Gastrocnemius medialis (tissue), 4 donors: ENCODE measurements around the gene PATZ1. TPM values are rescaled to one million over a fixed set of nuclear protein-coding genes. Genes with fewer than 3 reads are reported as not detected.
A peak's percentile ranks its signal among the peaks of the same experiment; 100 is the strongest.

Experiments
- ATAC-seq, 2 donors: fragments of 150-250 bp; one replicate each; pipeline ENCODE4 v1.9.1; 2016
- DNase-seq, 2 donors: peaks; one replicate each; pipeline ENCODE4 v3.0.0-alpha.2; 2019
- H3K27ac ChIP-seq, 4 donors: fragments of 200-600 bp; sonication (generic); 1 replicate in 1 of 4; 2 replicates in 3 of 4; pipeline ENCODE4 v1.5.1; 2016 to 2018; ENCODE audit warnings: mild to moderate bottlenecking in 2 of 4, moderate library complexity in 1 of 4
- H3K27me3 ChIP-seq, 3 donors: fragments of 200-600 bp; sonication (generic) in 2 of 3; 1 replicate in 1 of 3; 2 replicates in 2 of 3; pipeline versions ENCODE4 v1.5.1 to v1.6.0; 2016 to 2019; ENCODE audit warnings: mild to moderate bottlenecking in 1 of 3, moderate library complexity in 1 of 3
- H3K36me3 ChIP-seq, 2 donors: fragments of 200-600 bp; sonication (generic) in 1 of 2; one replicate each; pipeline ENCODE4 v1.5.1; 2017 to 2018
- H3K4me1 ChIP-seq, 2 donors: fragments of 200-600 bp; sonication (generic) in 1 of 2; one replicate each; pipeline ENCODE4 v1.5.1; 2016 to 2017; ENCODE audit warnings: mild to moderate bottlenecking in 2 of 2
- H3K4me3 ChIP-seq, 4 donors: fragments of 200-600 bp; sonication (generic) in 3 of 4; 1 replicate in 1 of 4; 2 replicates in 3 of 4; pipeline ENCODE4 v1.5.1; 2016 to 2019; ENCODE audit warnings: mild to moderate bottlenecking in 2 of 4
- H3K9me3 ChIP-seq, 3 donors: fragments of 200-600 bp; sonication (generic) in 2 of 3; 1 replicate in 1 of 3; 2 replicates in 2 of 3; pipeline ENCODE4 v1.5.1; 2016 to 2019
- POLR2A ChIP-seq, 2 donors: fragments of 450-650 bp; IDR thresholded peaks; one replicate each; pipeline ENCODE4 v1.6.1; 2017; ENCODE audit warnings: antibody characterized with exemption in 2 of 2, mild to moderate bottlenecking in 2 of 2, moderate library complexity in 2 of 2
- in situ Hi-C, 4 donors: fragments of 200-750 bp; cut with MboI; loops; one replicate each; pipeline versions ENCODE4 v1.15.0 to v1.8.0; 2017; ENCODE audit warnings: low sequenced_read_pairs in 4 of 4
- intact Hi-C: fragments of 100-400 bp; cut with DNase I; formaldehyde crosslinking; loops from one replicate; pipeline ENCODE4 v1.15.1; 2023; ENCODE audit warnings: low total_unique reads
- total RNA-seq, 4 donors: library from RNA; depleted of rRNA; stranded (reverse); fragments of >200 nt; gene quantifications; one replicate each; pipeline versions ENCODE4 v1.1.0 to v1.2.3, GENCODE V29; 2016
- TF ChIP-seq, protein P1 (sequence below), 5 experiments: fragments of 450-650 bp in 3 of 5; fragments of 200-600 bp in 2 of 5; sonication (generic) in 2 of 5; IDR thresholded peaks in 4 of 5; conservative IDR thresholded peaks in 1 of 5; 1 replicate in 4 of 5; 2 replicates in 1 of 5; pipeline ENCODE4 v1.5.1; 2016 to 2019; ENCODE audit warnings: antibody characterized with exemption in 5 of 5, mild to moderate bottlenecking in 3 of 5, moderate library complexity in 3 of 5

The PATZ1 gene
- total RNA-seq, 4 donors from 2014 or later = 8.4 to 11.5 (median 9.2) TPM

DNA sequence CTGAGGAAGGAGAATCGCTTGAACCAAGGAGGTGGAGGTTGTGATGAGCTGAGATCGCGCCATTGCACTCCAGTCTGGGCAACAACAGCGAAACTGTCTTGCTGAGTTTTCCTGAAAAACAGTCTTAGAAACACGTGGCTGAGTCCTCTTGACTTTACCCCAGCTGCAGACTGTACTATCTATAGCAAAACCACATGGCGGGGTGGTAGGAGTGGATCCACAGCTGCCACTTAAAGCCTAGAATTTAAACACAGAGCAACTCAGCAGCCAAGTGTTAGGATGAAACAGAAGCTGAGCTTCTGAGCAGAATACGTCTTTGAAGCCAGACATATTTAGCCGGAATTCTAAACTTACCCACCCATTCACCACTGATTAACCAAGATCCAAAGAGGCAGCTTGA lies 14.1 kb downstream of the PATZ1 start:
- intact Hi-C loops = no loop called here
- DNase-seq = no peak
- no peak for TF ChIP-seq POLR2A (IDR thresholded peaks at IDR 0.05)
- TF ChIP-seq, protein P1, sequence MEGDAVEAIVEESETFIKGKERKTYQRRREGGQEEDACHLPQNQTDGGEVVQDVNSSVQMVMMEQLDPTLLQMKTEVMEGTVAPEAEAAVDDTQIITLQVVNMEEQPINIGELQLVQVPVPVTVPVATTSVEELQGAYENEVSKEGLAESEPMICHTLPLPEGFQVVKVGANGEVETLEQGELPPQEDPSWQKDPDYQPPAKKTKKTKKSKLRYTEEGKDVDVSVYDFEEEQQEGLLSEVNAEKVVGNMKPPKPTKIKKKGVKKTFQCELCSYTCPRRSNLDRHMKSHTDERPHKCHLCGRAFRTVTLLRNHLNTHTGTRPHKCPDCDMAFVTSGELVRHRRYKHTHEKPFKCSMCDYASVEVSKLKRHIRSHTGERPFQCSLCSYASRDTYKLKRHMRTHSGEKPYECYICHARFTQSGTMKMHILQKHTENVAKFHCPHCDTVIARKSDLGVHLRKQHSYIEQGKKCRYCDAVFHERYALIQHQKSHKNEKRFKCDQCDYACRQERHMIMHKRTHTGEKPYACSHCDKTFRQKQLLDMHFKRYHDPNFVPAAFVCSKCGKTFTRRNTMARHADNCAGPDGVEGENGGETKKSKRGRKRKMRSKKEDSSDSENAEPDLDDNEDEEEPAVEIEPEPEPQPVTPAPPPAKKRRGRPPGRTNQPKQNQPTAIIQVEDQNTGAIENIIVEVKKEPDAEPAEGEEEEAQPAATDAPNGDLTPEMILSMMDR (IDR thresholded peaks at IDR 0.05 in 4 of 5, conservative IDR thresholded peaks at IDR 0.05 in 1 of 5) = no peak
- in situ Hi-C loops = loop anchor here in 1 of 4 donors (25.0 kb wide), 1 partner anchor 305 kb away; no protein-coding TSS in a partner anchor
- Histone ChIP-seq H3K4me3 (no peak overlapping the region), H3K9me3 (no peaks in the 10 kb centered on the region), H3K27ac (no peak overlapping the region), H3K27me3 (no peaks in the 10 kb centered on the region), H3K4me1 (peaks cover 16 to 35% of the 10 kb centered on the region in 2 donors), H3K36me3 (peaks cover 0 to 54% of the 10 kb centered on the region in 2 donors)
- ATAC-seq = no peak

DNA sequence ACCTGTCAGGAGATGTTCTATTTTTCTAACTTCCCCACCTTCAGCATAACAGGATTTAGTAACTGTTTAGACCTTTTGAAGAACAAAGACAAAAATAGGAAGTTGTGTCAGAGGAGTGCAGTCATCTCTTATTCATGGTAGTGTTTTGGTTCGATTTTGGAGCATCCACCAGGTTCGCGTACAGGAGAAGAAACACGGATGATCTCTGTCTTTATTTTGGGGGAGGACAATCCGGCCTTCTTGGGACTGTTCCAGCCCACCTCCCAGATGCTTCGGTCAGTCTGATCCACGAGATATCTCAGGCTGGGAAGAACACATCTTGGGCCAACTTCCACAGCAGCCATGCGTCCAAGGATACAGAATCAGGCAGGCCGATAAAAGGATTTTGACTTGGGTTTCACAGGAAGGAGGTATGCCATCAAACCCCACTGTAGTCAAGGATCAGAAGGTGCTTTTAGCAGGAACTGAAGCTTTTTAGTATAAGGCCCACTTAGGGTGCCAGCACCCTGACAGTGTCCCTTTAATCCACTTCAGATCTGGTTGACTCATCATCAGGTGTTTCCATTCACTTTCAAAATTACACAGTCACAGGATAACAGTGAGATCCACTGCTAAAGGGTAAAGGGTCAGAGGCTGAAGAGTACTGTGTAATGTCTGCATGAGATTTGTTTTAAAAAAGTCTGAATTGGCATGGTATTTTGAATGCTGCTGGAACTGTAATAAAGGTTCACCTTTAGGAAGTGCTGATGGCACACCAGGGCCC lies 16.5 kb downstream of the PATZ1 start:
- in situ Hi-C loops (loop anchor here in 1 of 4 donors (25.0 kb wide), 1 partner anchor 308 kb away; no protein-coding TSS in a partner anchor), intact Hi-C loops (no loop called here)
- TF ChIP-seq POLR2A (IDR thresholded peaks at IDR 0.05) = no peak
- ATAC-seq (peak; percentile 67 to 69), DNase-seq (no peak)
- Histone ChIP-seq H3K9me3 (no peaks in the 10 kb centered on the region), H3K27ac (peak overlapping the region; percentile 39 to 70 (median 54)), H3K27me3 (no peaks in the 10 kb centered on the region), H3K4me3 (no peak overlapping the region), H3K4me1 (peaks cover 9 to 19% of the 10 kb centered on the region in 2 donors), H3K36me3 (peaks cover 0 to 64% of the 10 kb centered on the region in 2 donors)

DNA sequence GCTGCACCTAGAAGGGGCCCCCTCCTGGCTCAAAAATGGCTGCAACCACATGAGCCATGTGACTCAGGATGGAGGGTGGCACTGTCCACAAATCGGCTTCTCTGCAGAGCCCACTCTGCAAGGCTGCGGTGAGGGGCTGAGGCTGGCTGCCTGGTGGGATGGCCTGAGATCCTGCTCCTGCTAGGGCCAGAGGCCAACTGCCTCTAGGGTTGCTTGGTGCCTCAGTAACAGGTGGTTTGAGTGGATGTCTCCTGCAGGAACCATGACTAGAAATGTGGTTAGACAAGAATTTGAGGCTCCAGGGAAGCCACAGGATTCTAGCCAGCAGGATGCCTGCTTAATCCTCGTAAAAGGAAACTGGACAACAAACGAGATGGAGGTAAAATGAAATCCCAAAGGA lies 17.1 kb downstream of the PATZ1 start:
- Histone ChIP-seq H3K27me3 (no peaks in the 10 kb centered on the region), H3K9me3 (no peaks in the 10 kb centered on the region), H3K36me3 (peaks cover 0 to 57% of the 10 kb centered on the region in 2 donors), H3K27ac (peak overlapping the region; percentile 39 to 70 (median 54)), H3K4me3 (no peak overlapping the region), H3K4me1 (peaks cover 9 to 19% of the 10 kb centered on the region in 2 donors)
- in situ Hi-C loops (loop anchor here in 1 of 4 donors (25.0 kb wide), 1 partner anchor 308 kb away; no protein-coding TSS in a partner anchor), intact Hi-C loops (no loop called here)
- DNase-seq (no peak), ATAC-seq (peak in 1 of 2 donors; percentile 39)
- TF ChIP-seq POLR2A (IDR thresholded peaks at IDR 0.05) = no peak
- TF ChIP-seq, protein P1 (IDR thresholded peaks at IDR 0.05 in 4 of 5, conservative IDR thresholded peaks at IDR 0.05 in 1 of 5) = no peak

DNA sequence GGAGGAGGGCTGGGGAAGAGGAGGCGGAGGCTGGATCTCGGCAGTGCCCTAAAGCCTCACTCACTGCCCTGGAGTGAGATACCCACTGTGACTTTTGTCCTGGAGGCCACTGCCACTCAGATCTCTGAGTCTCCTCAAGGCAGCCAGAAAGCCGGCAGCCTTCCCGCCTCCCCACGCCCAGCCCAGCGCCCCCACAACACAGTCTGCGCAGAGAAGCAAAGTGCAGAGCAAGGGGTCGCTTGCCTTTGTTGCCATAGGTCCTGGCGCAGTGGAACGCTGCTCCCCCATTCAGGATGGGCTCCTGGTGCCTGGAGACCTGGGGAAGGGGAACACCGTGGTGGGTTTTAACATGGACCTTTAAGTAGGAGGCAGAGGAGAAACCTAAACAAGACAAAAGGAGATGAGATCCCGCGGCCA lies 17.6 kb downstream of the PATZ1 start:
- TF ChIP-seq, protein P1 (IDR thresholded peaks at IDR 0.05 in 4 of 5, conservative IDR thresholded peaks at IDR 0.05 in 1 of 5) = no peak
- Histone ChIP-seq H3K27ac (peak overlapping the region in 2 of 4 donors; percentile 58 to 70), H3K4me3 (no peak overlapping the region), H3K4me1 (peaks cover 9 to 19% of the 10 kb centered on the region in 2 donors), H3K9me3 (no peaks in the 10 kb centered on the region), H3K27me3 (no peaks in the 10 kb centered on the region), H3K36me3 (peaks cover 0 to 53% of the 10 kb centered on the region in 2 donors)
- DNase-seq (no peak), ATAC-seq (no peak)
- intact Hi-C loops = no loop called here
- in situ Hi-C loops = loop anchor here in 1 of 4 donors (25.0 kb wide), 1 partner anchor 309 kb away; no protein-coding TSS in a partner anchor

DNA sequence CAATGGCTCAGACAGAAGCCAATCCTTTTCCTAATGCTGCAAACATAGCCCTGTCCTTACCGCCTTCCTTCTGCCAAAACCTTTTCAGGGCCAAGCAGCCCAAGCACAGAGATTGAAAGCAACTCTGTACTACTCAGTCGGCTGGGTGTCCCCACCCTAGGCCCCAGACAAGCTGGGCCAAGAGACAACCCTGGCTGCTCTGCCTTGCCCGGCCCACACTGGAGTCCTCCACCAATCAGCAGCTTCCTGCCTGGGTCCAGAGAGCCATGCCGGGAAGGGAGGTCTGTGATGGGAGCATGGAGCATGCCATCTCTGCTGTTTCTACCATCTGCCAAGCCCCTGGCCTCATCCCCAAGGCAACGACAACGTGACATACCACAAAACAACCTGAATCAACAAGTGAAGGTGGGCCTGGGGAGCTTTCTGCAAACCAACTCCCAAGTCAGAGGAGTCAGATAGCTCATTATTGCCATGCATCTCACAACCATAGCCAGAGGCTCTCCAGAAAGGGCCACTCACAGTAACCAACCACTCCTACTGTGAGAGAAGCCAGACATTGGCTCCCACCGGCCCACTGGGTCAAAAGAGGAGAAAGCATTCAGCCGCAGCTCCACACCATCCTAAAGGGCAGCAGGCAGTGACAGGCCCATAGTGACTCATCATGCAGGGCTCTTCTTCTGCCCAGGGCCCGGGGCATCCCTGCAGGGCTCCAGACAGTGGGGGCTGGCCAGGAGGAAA lies 18.2 kb downstream of the PATZ1 start:
- ATAC-seq (no peak), DNase-seq (no peak)
- intact Hi-C loops = no loop called here
- no peaks in the 10 kb centered on the region for H3K27me3 ChIP-seq
- TF ChIP-seq, protein P1 (IDR thresholded peaks at IDR 0.05 in 4 of 5, conservative IDR thresholded peaks at IDR 0.05 in 1 of 5) = no peak
- TF ChIP-seq POLR2A (IDR thresholded peaks at IDR 0.05) = no peak
- H3K9me3 ChIP-seq = no peaks in the 10 kb centered on the region
- in situ Hi-C loops = loop anchor here in 1 of 4 donors (25.0 kb wide), 1 partner anchor 309 kb away; no protein-coding TSS in a partner anchor
- H3K36me3 ChIP-seq = peaks cover 0 to 49% of the 10 kb centered on the region in 2 donors
- peak overlapping the region in 1 of 4 donors; percentile 58 for H3K27ac ChIP-seq
- H3K4me1 ChIP-seq = peaks cover 9 to 19% of the 10 kb centered on the region in 2 donors
- no peak overlapping the region for H3K4me3 ChIP-seq
